HG03432 (cell line): ENCODE results near the gene PERP.

ENCODE experiments used
- ATAC-seq: cut with Tn5 transposase; IDR thresholded peaks from one replicate; pipeline ENCODE4 v1.9.1; 2021; ENCODE audit warnings: mild to moderate bottlenecking, moderate library complexity; ENCODE audit not compliant: unreplicated experiment

PERP gene

GRCh38 chr6:138063726-138064125 lies 43.5 kb downstream of the PERP start:
- ATAC-seq: no peak

- ATAC-seq: no peak
Observed at GRCh38 chr6:138054982-138055381, 52.2 kb downstream of the PERP start.

GRCh38 chr6:138052783-138053182 lies 54.4 kb downstream of the PERP start:
- no peak for ATAC-seq

- ATAC-seq: no peak
Observed at GRCh38 chr6:138044972-138045371, 62.2 kb downstream of the PERP start.

GRCh38 chr6:138044458-138044857 lies 62.8 kb downstream of the PERP start:
- ATAC-seq: no peak
